HepG2 (cell line): Measurements from ENCODE around the gene SIRT5. TPM values are rescaled to one million over a fixed set of nuclear protein-coding genes. Genes with fewer than 3 reads are reported as not detected.

Experiments used
- ATAD3A ChIP-seq: sonication (generic); formaldehyde crosslinking; IDR thresholded peaks from 2 replicates; pipeline ENCODE4 v1.4.0; 2020; ENCODE audit warnings: missing genetic modification reagents
- HMGA1 ChIP-seq: sonication (generic); formaldehyde crosslinking; conservative IDR thresholded peaks from 2 replicates; pipeline ENCODE4 v1.4.0; 2020; ENCODE audit warnings: missing genetic modification reagents
- KAT8 ChIP-seq: IDR thresholded peaks from 2 replicates; pipeline ENCODE4 v1.6.1; 2016; ENCODE audit warnings: missing genetic modification reagents, missing compliant biosample characterization
- PITX1 ChIP-seq: sonication (generic); formaldehyde crosslinking; IDR thresholded peaks from 2 replicates; pipeline ENCODE4 v1.5.1; 2020; ENCODE audit warnings: mild to moderate bottlenecking, missing genetic modification reagents
- SRY ChIP-seq: sonication (generic); formaldehyde crosslinking; IDR thresholded peaks from 2 replicates; pipeline ENCODE4 v1.8.0; 2022; ENCODE audit warnings: mild to moderate bottlenecking, missing genetic modification reagents
- TP53 ChIP-seq: sonication (generic); formaldehyde crosslinking; conservative IDR thresholded peaks from 2 replicates; pipeline ENCODE4 v1.4.0; 2020; ENCODE audit warnings: missing genetic modification reagents
- ZC3H4 ChIP-seq: sonication (generic); formaldehyde crosslinking; IDR thresholded peaks from 2 replicates; pipeline ENCODE4 v1.4.0; 2020; ENCODE audit warnings: missing genetic modification reagents, borderline replicate concordance
- ZFP62 ChIP-seq: sonication (generic); formaldehyde crosslinking; IDR thresholded peaks from 2 replicates; pipeline ENCODE4 v1.4.0; 2020; ENCODE audit warnings: missing genetic modification reagents
- ZFYVE20 ChIP-seq: sonication (generic); formaldehyde crosslinking; IDR thresholded peaks from 2 replicates; pipeline ENCODE4 v1.8.0; 2023; ENCODE audit warnings: low read depth, mild to moderate bottlenecking, moderate library complexity, missing genetic modification reagents, borderline replicate concordance
- ZNF101 ChIP-seq: sonication (generic); formaldehyde crosslinking; IDR thresholded peaks from 2 replicates; pipeline ENCODE4 v1.4.0; 2020; ENCODE audit warnings: mild to moderate bottlenecking, low read depth, missing genetic modification reagents, borderline replicate concordance
- ZNF12 ChIP-seq: sonication (generic); formaldehyde crosslinking; IDR thresholded peaks from 2 replicates; pipeline ENCODE4 v1.5.0; 2020; ENCODE audit warnings: missing genetic modification reagents
- ZNF143 ChIP-seq: sonication (generic); formaldehyde crosslinking; IDR thresholded peaks from 2 replicates; pipeline ENCODE4 v1.4.0; 2020; ENCODE audit warnings: missing genetic modification reagents
- ZNF20 ChIP-seq: sonication (generic); formaldehyde crosslinking; IDR thresholded peaks from 2 replicates; pipeline ENCODE4 v1.4.0; 2020; ENCODE audit warnings: mild to moderate bottlenecking, moderate library complexity, missing genetic modification reagents
- ZNF24 ChIP-seq: fragments of 450-650 bp; IDR thresholded peaks from 2 replicates; pipeline ENCODE4 v1.6.1; 2017; ENCODE audit warnings: antibody characterized with exemption, mild to moderate bottlenecking
- polyA plus RNA-seq, 8 experiments: library from polyadenylated mRNA; depleted of rRNA in 3 of 8; stranded (reverse) in 7 of 8; unstranded in 1 of 8; fragments of >200 nt; fragmentation: Illumina TruSeq in 4 of 8; extraction: Trizol in 4 of 8; gene quantifications; 2 replicates each; pipeline versions ENCODE4 v1.2.1 to v1.2.3, GENCODE V29; 2011 to 2016; ENCODE audit warnings: low read depth in 4 of 8, missing spikeins in 1 of 8, mixed read lengths in 1 of 8; ENCODE audit not compliant: insufficient read depth in 1 of 8
- total RNA-seq, 5 experiments: library from RNA; depleted of rRNA; stranded (reverse); fragments of >200 nt; fragmentation: Illumina TruSeq; extraction: Trizol; gene quantifications; 2 replicates each; pipeline ENCODE4 v1.2.3, GENCODE V29; 2016; ENCODE audit warnings: low read depth in 1 of 5
- TF ChIP-seq, protein P1 (sequence below): IDR thresholded peaks from 2 replicates; pipeline ENCODE4 v1.6.1; 2016; ENCODE audit warnings: control low read depth
- TF ChIP-seq, protein P2 (sequence below): IDR thresholded peaks from 2 replicates; pipeline ENCODE4 v1.6.1; 2016; ENCODE audit warnings: low read depth, missing genetic modification reagents, missing compliant biosample characterization
- TF ChIP-seq, protein P3 (sequence below): sonication (generic); formaldehyde crosslinking; IDR thresholded peaks from 2 replicates; pipeline ENCODE4 v1.4.0; 2020; ENCODE audit warnings: missing genetic modification reagents
- TF ChIP-seq, protein P4 (sequence below): sonication (generic); formaldehyde crosslinking; IDR thresholded peaks from 2 replicates; pipeline ENCODE4 v1.5.1; 2020; ENCODE audit warnings: mild to moderate bottlenecking, missing genetic modification reagents, borderline replicate concordance
- TF ChIP-seq, protein P5 (sequence below): sonication (generic); formaldehyde crosslinking; conservative IDR thresholded peaks from 2 replicates; pipeline ENCODE4 v1.8.1; 2023; ENCODE audit warnings: missing genetic modification reagents

Gene SIRT5
- total and polyA plus RNA-seq, 2 of the 13 experiments (the other 11 are each of a cell fraction or from before 2014, with no cell fraction given), result 14.1 to 16.6 TPM

DNA sequence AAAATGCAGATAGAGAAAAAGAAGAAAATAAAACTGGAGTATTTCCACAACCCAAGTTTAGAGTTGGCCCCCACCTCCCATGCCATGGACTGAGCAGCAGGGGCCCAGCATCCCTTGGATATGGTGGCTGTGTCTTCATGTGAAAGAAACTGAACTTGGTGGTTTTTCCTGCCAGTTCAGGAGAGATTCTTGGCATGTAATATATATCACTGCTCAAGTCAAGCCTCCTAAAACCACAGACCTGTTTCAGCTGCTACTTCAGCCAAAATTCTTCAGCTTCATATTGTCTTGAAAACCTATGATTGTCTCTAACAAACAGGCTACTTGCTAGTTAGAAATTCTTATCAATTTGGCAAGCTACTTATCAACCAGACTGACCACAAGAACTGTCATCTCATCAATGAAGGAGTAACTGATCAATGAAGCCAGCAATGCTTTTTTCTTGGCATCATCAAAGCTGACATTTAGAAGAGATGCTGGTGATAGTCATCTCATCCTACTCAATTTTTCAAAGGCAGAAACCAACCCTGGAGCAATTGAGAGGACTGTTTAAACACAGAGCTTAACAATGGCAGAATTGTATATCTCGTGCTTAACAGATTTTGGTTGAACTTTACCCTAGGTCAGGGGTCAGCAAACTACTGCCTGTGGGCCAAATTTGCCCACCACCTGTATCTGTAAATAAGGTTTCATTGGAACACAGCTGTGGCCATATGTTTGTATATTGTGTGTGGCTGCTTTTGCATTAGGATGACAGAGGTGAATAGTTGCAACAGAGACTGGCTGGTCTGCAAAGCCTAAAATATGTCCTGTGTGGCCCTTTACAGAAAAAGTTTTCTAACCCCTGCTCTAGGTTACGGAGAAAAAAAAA, 30.4 kb downstream of the SIRT5 start (continued):
- TF ChIP-seq ZNF24, result no peak
- TF ChIP-seq ZNF12 (CRISPR knock-in tag), result peak; percentile 52; the same call in 1 of the 2 replicates
- TF ChIP-seq HMGA1 (CRISPR knock-in tag), result no peak
- TF ChIP-seq, protein P1, sequence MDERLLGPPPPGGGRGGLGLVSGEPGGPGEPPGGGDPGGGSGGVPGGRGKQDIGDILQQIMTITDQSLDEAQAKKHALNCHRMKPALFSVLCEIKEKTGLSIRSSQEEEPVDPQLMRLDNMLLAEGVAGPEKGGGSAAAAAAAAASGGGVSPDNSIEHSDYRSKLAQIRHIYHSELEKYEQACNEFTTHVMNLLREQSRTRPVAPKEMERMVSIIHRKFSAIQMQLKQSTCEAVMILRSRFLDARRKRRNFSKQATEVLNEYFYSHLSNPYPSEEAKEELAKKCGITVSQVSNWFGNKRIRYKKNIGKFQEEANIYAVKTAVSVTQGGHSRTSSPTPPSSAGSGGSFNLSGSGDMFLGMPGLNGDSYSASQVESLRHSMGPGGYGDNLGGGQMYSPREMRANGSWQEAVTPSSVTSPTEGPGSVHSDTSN, result peak; percentile 68; the same call in 1 of the 2 replicates
- no peak for TF ChIP-seq ATAD3A (CRISPR knock-in tag)
- peak; percentile 80; the same call in 1 of the 2 replicates for TF ChIP-seq ZNF101 (CRISPR knock-in tag)
- TF ChIP-seq ZFYVE20 (CRISPR knock-in tag), result no peak
- TF ChIP-seq, protein P2, sequence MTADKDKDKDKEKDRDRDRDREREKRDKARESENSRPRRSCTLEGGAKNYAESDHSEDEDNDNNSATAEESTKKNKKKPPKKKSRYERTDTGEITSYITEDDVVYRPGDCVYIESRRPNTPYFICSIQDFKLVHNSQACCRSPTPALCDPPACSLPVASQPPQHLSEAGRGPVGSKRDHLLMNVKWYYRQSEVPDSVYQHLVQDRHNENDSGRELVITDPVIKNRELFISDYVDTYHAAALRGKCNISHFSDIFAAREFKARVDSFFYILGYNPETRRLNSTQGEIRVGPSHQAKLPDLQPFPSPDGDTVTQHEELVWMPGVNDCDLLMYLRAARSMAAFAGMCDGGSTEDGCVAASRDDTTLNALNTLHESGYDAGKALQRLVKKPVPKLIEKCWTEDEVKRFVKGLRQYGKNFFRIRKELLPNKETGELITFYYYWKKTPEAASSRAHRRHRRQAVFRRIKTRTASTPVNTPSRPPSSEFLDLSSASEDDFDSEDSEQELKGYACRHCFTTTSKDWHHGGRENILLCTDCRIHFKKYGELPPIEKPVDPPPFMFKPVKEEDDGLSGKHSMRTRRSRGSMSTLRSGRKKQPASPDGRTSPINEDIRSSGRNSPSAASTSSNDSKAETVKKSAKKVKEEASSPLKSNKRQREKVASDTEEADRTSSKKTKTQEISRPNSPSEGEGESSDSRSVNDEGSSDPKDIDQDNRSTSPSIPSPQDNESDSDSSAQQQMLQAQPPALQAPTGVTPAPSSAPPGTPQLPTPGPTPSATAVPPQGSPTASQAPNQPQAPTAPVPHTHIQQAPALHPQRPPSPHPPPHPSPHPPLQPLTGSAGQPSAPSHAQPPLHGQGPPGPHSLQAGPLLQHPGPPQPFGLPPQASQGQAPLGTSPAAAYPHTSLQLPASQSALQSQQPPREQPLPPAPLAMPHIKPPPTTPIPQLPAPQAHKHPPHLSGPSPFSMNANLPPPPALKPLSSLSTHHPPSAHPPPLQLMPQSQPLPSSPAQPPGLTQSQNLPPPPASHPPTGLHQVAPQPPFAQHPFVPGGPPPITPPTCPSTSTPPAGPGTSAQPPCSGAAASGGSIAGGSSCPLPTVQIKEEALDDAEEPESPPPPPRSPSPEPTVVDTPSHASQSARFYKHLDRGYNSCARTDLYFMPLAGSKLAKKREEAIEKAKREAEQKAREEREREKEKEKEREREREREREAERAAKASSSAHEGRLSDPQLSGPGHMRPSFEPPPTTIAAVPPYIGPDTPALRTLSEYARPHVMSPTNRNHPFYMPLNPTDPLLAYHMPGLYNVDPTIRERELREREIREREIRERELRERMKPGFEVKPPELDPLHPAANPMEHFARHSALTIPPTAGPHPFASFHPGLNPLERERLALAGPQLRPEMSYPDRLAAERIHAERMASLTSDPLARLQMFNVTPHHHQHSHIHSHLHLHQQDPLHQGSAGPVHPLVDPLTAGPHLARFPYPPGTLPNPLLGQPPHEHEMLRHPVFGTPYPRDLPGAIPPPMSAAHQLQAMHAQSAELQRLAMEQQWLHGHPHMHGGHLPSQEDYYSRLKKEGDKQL (CRISPR knock-in tag), result peak; percentile 97
- TF ChIP-seq KAT8 (CRISPR knock-in tag), result peak; percentile 87
- TF ChIP-seq SRY (CRISPR knock-in tag), result no peak
- no peak for TF ChIP-seq ZFP62 (CRISPR knock-in tag)
- TF ChIP-seq ZNF20 (CRISPR knock-in tag), result no peak; the same call in 1 of the 2 replicates
- TF ChIP-seq, protein P3, sequence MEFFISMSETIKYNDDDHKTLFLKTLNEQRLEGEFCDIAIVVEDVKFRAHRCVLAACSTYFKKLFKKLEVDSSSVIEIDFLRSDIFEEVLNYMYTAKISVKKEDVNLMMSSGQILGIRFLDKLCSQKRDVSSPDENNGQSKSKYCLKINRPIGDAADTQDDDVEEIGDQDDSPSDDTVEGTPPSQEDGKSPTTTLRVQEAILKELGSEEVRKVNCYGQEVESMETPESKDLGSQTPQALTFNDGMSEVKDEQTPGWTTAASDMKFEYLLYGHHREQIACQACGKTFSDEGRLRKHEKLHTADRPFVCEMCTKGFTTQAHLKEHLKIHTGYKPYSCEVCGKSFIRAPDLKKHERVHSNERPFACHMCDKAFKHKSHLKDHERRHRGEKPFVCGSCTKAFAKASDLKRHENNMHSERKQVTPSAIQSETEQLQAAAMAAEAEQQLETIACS (CRISPR knock-in tag), result peak; percentile 37; the same call in 1 of the 2 replicates
- TF ChIP-seq PITX1 (CRISPR knock-in tag), result peak; percentile 96
- no peak for TF ChIP-seq ZC3H4
- TF ChIP-seq, protein P4, sequence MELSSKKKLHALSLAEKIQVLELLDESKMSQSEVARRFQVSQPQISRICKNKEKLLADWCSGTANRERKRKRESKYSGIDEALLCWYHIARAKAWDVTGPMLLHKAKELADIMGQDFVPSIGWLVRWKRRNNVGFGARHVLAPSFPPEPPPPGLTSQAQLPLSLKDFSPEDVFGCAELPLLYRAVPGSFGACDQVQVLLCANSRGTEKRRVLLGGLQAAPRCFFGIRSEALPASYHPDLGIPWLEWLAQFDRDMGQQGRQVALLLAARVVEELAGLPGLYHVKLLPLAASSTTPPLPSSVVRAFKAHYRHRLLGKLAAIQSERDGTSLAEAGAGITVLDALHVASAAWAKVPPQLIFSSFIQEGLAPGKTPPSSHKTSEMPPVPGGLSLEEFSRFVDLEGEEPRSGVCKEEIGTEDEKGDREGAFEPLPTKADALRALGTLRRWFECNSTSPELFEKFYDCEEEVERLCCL, result no peak
- TF ChIP-seq, protein P5, sequence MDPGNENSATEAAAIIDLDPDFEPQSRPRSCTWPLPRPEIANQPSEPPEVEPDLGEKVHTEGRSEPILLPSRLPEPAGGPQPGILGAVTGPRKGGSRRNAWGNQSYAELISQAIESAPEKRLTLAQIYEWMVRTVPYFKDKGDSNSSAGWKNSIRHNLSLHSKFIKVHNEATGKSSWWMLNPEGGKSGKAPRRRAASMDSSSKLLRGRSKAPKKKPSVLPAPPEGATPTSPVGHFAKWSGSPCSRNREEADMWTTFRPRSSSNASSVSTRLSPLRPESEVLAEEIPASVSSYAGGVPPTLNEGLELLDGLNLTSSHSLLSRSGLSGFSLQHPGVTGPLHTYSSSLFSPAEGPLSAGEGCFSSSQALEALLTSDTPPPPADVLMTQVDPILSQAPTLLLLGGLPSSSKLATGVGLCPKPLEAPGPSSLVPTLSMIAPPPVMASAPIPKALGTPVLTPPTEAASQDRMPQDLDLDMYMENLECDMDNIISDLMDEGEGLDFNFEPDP (CRISPR knock-in tag), result no peak
- no peak for TF ChIP-seq ZNF143 (CRISPR knock-in tag)
- peak; percentile 84; the same call in 1 of the 2 replicates for TF ChIP-seq TP53 (CRISPR knock-in tag)
